ENCODE measurements around the gene ZNF33B. TPM values are rescaled to one million over a fixed set of nuclear protein-coding genes. Genes with fewer than 3 reads are reported as not detected.

Gene ZNF33B
- total and polyA plus RNA-seq, 9 of the 15 experiments (the other 6 are each of a cell fraction or from before 2014, with no cell fraction given) = 6.9 to 23.9 (median 15.4) TPM

GRCh38 chr10:42646687-42647640 is 8.6 kb upstream of the ZNF33B start (continued):
- TF ChIP-seq, protein P1, sequence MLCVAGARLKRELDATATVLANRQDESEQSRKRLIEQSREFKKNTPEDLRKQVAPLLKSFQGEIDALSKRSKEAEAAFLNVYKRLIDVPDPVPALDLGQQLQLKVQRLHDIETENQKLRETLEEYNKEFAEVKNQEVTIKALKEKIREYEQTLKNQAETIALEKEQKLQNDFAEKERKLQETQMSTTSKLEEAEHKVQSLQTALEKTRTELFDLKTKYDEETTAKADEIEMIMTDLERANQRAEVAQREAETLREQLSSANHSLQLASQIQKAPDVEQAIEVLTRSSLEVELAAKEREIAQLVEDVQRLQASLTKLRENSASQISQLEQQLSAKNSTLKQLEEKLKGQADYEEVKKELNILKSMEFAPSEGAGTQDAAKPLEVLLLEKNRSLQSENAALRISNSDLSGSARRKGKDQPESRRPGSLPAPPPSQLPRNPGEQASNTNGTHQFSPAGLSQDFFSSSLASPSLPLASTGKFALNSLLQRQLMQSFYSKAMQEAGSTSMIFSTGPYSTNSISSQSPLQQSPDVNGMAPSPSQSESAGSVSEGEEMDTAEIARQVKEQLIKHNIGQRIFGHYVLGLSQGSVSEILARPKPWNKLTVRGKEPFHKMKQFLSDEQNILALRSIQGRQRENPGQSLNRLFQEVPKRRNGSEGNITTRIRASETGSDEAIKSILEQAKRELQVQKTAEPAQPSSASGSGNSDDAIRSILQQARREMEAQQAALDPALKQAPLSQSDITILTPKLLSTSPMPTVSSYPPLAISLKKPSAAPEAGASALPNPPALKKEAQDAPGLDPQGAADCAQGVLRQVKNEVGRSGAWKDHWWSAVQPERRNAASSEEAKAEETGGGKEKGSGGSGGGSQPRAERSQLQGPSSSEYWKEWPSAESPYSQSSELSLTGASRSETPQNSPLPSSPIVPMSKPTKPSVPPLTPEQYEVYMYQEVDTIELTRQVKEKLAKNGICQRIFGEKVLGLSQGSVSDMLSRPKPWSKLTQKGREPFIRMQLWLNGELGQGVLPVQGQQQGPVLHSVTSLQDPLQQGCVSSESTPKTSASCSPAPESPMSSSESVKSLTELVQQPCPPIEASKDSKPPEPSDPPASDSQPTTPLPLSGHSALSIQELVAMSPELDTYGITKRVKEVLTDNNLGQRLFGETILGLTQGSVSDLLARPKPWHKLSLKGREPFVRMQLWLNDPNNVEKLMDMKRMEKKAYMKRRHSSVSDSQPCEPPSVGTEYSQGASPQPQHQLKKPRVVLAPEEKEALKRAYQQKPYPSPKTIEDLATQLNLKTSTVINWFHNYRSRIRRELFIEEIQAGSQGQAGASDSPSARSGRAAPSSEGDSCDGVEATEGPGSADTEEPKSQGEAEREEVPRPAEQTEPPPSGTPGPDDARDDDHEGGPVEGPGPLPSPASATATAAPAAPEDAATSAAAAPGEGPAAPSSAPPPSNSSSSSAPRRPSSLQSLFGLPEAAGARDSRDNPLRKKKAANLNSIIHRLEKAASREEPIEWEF (CRISPR knock-in tag; IDR thresholded peaks at IDR 0.05) = peak; percentile 39; the same call in 1 of the 2 replicates
- TF ChIP-seq ZMIZ1 (IDR thresholded peaks at IDR 0.05; ENCODE audit: low read depth in 2 of 2, low read length in 2 of 2) (peak in 1 of 2 experiments; percentile 55; a peak in 1 of 4 replicates), ZFX (CRISPR knock-in tag; IDR thresholded peaks at IDR 0.05) (peak; percentile 27; the same call in 1 of the 2 replicates), ATF3 (IDR thresholded peaks at IDR 0.05) (no peak), ATF3 (CRISPR knock-in tag; conservative IDR thresholded peaks at IDR 0.05) (no peak), ZNF695 (CRISPR knock-in tag; IDR thresholded peaks at IDR 0.05) (no peak), DPF2 (IDR thresholded peaks at IDR 0.05) (peak; percentile 85), SPI1 (IDR thresholded peaks at IDR 0.05; ENCODE audit: borderline replicate concordance, low read depth, low read length) (peak; percentile 73; the same call in 1 of the 2 replicates), SAFB (IDR thresholded peaks at IDR 0.05; ENCODE audit: borderline replicate concordance, low read depth, low read length) (no peak), POLR2H (tag; IDR thresholded peaks at IDR 0.05; ENCODE audit: low read depth) (no peak), DMBX1 (CRISPR knock-in tag; IDR thresholded peaks at IDR 0.05; ENCODE audit: borderline replicate concordance) (0 out of 2 replicates have a peak, but pooled peaks have one; percentile 40), TCF3 (CRISPR knock-in tag; IDR thresholded peaks at IDR 0.05) (peak; percentile 94), BHLHE40 (IDR thresholded peaks at IDR 0.05; ENCODE audit: low read length) (peak; percentile 31; the same call in 1 of the 2 replicates), NR4A1 (CRISPR knock-in tag; IDR thresholded peaks at IDR 0.05) (no peak), NR4A1 (tag; IDR thresholded peaks at IDR 0.05) (no peak)
- TF ChIP-seq, protein P2, sequence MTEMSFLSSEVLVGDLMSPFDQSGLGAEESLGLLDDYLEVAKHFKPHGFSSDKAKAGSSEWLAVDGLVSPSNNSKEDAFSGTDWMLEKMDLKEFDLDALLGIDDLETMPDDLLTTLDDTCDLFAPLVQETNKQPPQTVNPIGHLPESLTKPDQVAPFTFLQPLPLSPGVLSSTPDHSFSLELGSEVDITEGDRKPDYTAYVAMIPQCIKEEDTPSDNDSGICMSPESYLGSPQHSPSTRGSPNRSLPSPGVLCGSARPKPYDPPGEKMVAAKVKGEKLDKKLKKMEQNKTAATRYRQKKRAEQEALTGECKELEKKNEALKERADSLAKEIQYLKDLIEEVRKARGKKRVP (CRISPR knock-in tag; IDR thresholded peaks at IDR 0.05) = no peak
